PC-3 (cell line): ENCODE measurements around the gene TNNT2. TPM values are rescaled to one million over a fixed set of nuclear protein-coding genes. Genes with fewer than 3 reads are reported as not detected.

Experiments
- ATAC-seq: fragments of 200-7000 bp; cut with Tn5 transposase; 2 replicates; pipeline ENCODE4 v1.9.1; 2020; ENCODE audit warnings: mild to moderate bottlenecking, moderate library complexity
- BruUV-seq: library from RNA; stranded (reverse); fragments of 400-500 nt; replicated peaks from 2 replicates; lab custom pipeline; 2021; lab: Mats Ljungman, UMichigan
- CTCF ChIA-PET: fragments of 300-600 bp; sonication (Branson Sonifier 250); formaldehyde crosslinking; loops from one replicate; lab custom pipeline; 2022; ENCODE audit warnings: antibody characterized with exemption; lab: Charles Lee
- POLR2A ChIA-PET: fragments of 300-600 bp; sonication (Branson Sonifier 250); formaldehyde crosslinking; loops from one replicate; lab custom pipeline; 2022; ENCODE audit warnings: antibody characterized with exemption; ENCODE audit not compliant: unreplicated experiment; lab: Charles Lee
- DNase-seq: peaks from one replicate; pipeline ENCODE4 v3.0.0-alpha.2; 2015
- H2AFZ ChIP-seq: fragments of 300-600 bp; sonication (generic); 2 replicates; pipeline ENCODE4 v1.6.0; 2016; ENCODE audit warnings: antibody characterized with exemption, low read length
- H3F3A ChIP-seq: fragments of 300-600 bp; sonication (generic); one replicate; pipeline ENCODE4 v1.6.0; 2017; ENCODE audit warnings: antibody characterized with exemption, low read length, control low read depth, mild to moderate bottlenecking; ENCODE audit not compliant: unreplicated experiment
- H3K27ac ChIP-seq: fragments of 300-600 bp; sonication (generic); 2 replicates; pipeline ENCODE4 v1.5.1; 2016; ENCODE audit warnings: mild to moderate bottlenecking, low read length
- H3K27me3 ChIP-seq: fragments of 300-600 bp; sonication (generic); 2 replicates; pipeline ENCODE4 v1.6.1; 2016; ENCODE audit warnings: low read length, mixed read lengths
- H3K36me3 ChIP-seq: fragments of 300-600 bp; sonication (generic); 2 replicates; pipeline ENCODE4 v1.6.1; 2016; ENCODE audit warnings: low read depth, mixed run types, low read length, mixed read lengths
- H3K4me1 ChIP-seq: fragments of 300-600 bp; sonication (generic); 2 replicates; pipeline ENCODE4 v1.5.1; 2016; ENCODE audit warnings: low read length; ENCODE audit not compliant: insufficient read depth
- H3K4me2 ChIP-seq: fragments of 300-600 bp; sonication (generic); 2 replicates; pipeline ENCODE4 v1.6.0; 2016; ENCODE audit warnings: low read length
- H3K4me3 ChIP-seq: fragments of 300-600 bp; sonication (generic); 2 replicates; pipeline ENCODE4 v1.5.1; 2016; ENCODE audit warnings: mild to moderate bottlenecking, low read length, mixed read lengths
- H3K79me2 ChIP-seq: fragments of 300-600 bp; sonication (generic); 2 replicates; pipeline ENCODE4 v1.6.1; 2017; ENCODE audit warnings: low read length, mixed read lengths
- H3K9ac ChIP-seq: fragments of 300-600 bp; sonication (generic); 2 replicates; pipeline ENCODE4 v1.6.0; 2016; ENCODE audit warnings: mild to moderate bottlenecking, low read length
- H3K9me2 ChIP-seq: fragments of 300-600 bp; sonication (generic); replicated peaks from 2 replicates; pipeline ENCODE4 v1.6.1; 2016; ENCODE audit warnings: mixed run types, low read length, mixed read lengths
- H3K9me3 ChIP-seq: fragments of 300-600 bp; sonication (generic); 2 replicates; pipeline ENCODE4 v1.6.1; 2016; ENCODE audit warnings: low read length, mixed read lengths
- H4K20me1 ChIP-seq: fragments of 300-600 bp; sonication (generic); 2 replicates; pipeline ENCODE4 v1.6.1; 2016; ENCODE audit warnings: low read length, mixed read lengths
- EZH2 ChIP-seq: fragments of 300-600 bp; sonication (generic); IDR thresholded peaks from one replicate; pipeline ENCODE4 v1.6.1; 2017; ENCODE audit warnings: antibody characterized with exemption, mild to moderate bottlenecking, low read length; ENCODE audit not compliant: unreplicated experiment
- EZH2phosphoT487 ChIP-seq: fragments of 300-600 bp; sonication (generic); IDR thresholded peaks from 2 replicates; pipeline ENCODE4 v1.6.1; 2018; ENCODE audit warnings: mild to moderate bottlenecking, antibody characterized with exemption, low read length, borderline replicate concordance
- intact Hi-C: fragments of 100-400 bp; cut with micrococcal nuclease; formaldehyde crosslinking; loops from 2 replicates; pipeline ENCODE4 v1.9.0; 2023
- total RNA-seq: library from RNA; depleted of rRNA; stranded (reverse); fragments of >200 nt; gene quantifications from 2 replicates; pipeline ENCODE4 v1.2.3, GENCODE V29; 2014
- TF ChIP-seq, protein P1 (sequence below): fragments of 300-600 bp; sonication (generic); conservative IDR thresholded peaks from 2 replicates; pipeline ENCODE4 v1.5.1; 2017; ENCODE audit warnings: antibody characterized with exemption, low read depth, mild to moderate bottlenecking, low read length

TNNT2 gene
- total RNA-seq, 1 experiment from 2014 or later: 1.1 TPM

DNA sequence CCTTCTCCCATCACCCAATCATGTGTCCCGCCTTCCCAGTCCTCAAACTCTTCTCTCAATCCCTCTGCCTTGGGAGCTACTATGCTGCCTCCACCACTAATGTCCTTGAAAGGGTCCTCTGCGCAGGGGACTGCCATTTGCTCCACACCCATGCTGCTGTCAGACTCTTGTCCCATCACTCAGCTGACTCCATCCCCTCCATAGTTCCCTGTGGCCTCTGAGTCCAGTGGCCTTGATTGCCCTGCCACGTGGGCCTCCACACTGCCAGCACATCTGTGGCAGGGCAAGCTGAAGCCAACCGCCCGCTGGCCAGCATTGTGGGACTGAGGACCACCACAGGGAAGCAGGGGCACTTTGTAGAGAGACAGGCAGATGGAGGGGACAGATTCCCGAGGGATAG, 1.3 kb upstream of the TNNT2 start:
- Histone ChIP-seq H3K27ac (no peak overlapping the region), H3K4me1 (peaks cover 12% of the 10 kb centered on the region), H3K36me3 (peaks cover 14% of the 10 kb centered on the region), H3K4me3 (no peak overlapping the region), H3K79me2 (no peaks in the 10 kb centered on the region), H2AFZ (no peak overlapping the region), H3K9ac (no peak overlapping the region), H3K4me2 (no peak overlapping the region), H3K27me3 (peaks cover 22% of the 10 kb centered on the region), H3K9me2 (no peaks in the 10 kb centered on the region), H3K9me3 (no peaks in the 10 kb centered on the region), H3F3A (no peaks in the 10 kb centered on the region), H4K20me1 (no peaks in the 10 kb centered on the region)
- ChIA-PET CTCF (no interaction called here), POLR2A (no interaction called here)
- no TSS peak for BruUV-seq
- TF ChIP-seq EZH2phosphoT487: no peak
- TF ChIP-seq, protein P1, sequence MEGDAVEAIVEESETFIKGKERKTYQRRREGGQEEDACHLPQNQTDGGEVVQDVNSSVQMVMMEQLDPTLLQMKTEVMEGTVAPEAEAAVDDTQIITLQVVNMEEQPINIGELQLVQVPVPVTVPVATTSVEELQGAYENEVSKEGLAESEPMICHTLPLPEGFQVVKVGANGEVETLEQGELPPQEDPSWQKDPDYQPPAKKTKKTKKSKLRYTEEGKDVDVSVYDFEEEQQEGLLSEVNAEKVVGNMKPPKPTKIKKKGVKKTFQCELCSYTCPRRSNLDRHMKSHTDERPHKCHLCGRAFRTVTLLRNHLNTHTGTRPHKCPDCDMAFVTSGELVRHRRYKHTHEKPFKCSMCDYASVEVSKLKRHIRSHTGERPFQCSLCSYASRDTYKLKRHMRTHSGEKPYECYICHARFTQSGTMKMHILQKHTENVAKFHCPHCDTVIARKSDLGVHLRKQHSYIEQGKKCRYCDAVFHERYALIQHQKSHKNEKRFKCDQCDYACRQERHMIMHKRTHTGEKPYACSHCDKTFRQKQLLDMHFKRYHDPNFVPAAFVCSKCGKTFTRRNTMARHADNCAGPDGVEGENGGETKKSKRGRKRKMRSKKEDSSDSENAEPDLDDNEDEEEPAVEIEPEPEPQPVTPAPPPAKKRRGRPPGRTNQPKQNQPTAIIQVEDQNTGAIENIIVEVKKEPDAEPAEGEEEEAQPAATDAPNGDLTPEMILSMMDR: no peak
- no peak for TF ChIP-seq EZH2
- DNase-seq (no peak), ATAC-seq (no peak)
- intact Hi-C loops: no loop called here

DNA sequence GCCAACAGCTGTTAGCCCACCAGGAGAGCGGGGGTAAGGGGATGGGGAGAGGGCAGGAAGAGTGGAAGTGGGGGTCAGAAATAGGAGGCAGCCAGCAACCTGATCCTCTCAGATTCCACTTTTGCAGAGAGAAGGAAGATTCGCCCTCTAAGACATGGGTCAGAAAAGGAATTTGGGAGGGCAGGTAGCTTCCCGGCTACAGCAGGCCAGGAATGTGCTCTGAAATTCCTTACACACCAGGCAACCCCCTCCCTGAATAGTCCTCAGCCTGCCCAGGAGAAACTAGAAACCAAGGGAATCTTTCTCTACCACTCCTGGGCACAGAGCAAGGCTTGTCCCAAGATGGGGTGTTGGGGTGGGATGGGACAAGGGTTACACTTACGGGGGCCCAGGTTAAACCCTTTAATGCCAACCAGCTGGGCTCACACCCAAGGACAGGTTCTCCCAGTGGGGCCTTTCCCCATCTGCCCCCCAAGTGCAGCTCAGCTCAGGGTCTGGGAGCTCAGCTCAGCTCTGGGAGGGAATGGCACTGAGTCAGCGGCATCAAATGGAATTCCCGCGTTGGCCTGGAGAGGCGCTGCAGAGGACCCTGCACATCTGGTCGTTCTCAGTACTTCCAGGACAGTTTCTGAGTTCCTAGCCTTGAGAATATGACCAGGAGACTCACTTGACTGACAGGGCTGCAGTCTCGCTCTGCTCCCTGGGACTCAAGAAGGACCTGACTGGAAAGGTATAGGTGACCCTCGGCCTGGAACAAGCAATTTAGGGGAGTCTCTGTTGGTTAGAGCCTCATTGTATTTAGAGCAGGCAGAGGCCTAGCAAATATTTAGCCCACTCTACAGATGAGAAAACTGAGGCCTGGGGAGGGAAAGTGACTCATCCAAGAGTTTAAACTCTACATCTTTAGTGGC, 761 bp downstream of the TNNT2 start:
- BruUV-seq: no TSS peak
- H3K36me3 ChIP-seq: no peaks in the 10 kb centered on the region; the same call in 1 of the 2 replicates
- H3K27me3 ChIP-seq: peaks cover 42% of the 10 kb centered on the region
- no peaks in the 10 kb centered on the region for H3K9me2 ChIP-seq
- H3K27ac ChIP-seq: no peak overlapping the region
- no peaks in the 10 kb centered on the region for H3F3A ChIP-seq
- no peaks in the 10 kb centered on the region for H3K79me2 ChIP-seq
- ATAC-seq (peak; percentile 1; the same call in 1 of the 2 replicates), DNase-seq (peak; percentile 76)
- intact Hi-C loops: no loop called here
- H3K9ac ChIP-seq: no peak overlapping the region
- CTCF ChIA-PET: interaction anchor here (0.6 to 0.7 kb wide), 2 partner anchors 20 to 87 kb away, joined by 3 read pairs; no protein-coding TSS in a partner anchor
- TF ChIP-seq, protein P1: peak; percentile 87
- no peak for TF ChIP-seq EZH2
- H3K4me2 ChIP-seq: no peak overlapping the region
- H2AFZ ChIP-seq: no peak overlapping the region
- H3K4me1 ChIP-seq: peaks cover 6% of the 10 kb centered on the region
- no peaks in the 10 kb centered on the region for H4K20me1 ChIP-seq
- POLR2A ChIA-PET: no interaction called here
- H3K4me3 ChIP-seq: no peak overlapping the region
- no peaks in the 10 kb centered on the region for H3K9me3 ChIP-seq

DNA sequence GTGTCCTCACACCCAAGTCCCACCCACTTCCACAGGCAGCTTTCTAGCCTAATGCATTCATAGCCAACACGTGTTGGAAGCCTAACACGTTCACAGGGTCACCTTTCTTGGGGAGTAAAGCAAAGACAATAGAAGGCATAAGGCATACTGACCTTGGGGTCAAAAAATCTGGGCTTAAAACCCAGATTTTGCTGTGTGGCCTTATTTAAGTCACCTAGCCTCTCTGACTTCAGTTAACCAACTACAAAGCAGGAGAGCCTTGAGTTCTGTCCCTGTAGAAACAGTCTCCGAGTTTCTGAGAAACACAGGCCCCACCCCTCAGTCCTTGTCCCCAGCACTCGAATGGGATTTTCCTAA, 1.4 kb downstream of the TNNT2 start:
- Histone ChIP-seq H3F3A (no peaks in the 10 kb centered on the region), H3K9ac (no peak overlapping the region)

More for the DNA sequence above, 1.4 kb downstream of the TNNT2 start:
- H3K27me3 ChIP-seq: peaks cover 49% of the 10 kb centered on the region
- H4K20me1 ChIP-seq: no peaks in the 10 kb centered on the region
- ATAC-seq (no peak), DNase-seq (no peak)
- no peaks in the 10 kb centered on the region for H3K36me3 ChIP-seq
- H3K4me1 ChIP-seq: peaks cover 6% of the 10 kb centered on the region
- no peak overlapping the region for H3K4me3 ChIP-seq
- no peak overlapping the region for H2AFZ ChIP-seq
- no peak overlapping the region for H3K27ac ChIP-seq
- H3K9me2 ChIP-seq: no peaks in the 10 kb centered on the region
- no peak overlapping the region for H3K4me2 ChIP-seq
- no peak for TF ChIP-seq EZH2
- TF ChIP-seq, protein P1: no peak
- TF ChIP-seq EZH2phosphoT487: no peak
- no peaks in the 10 kb centered on the region for H3K79me2 ChIP-seq
- CTCF ChIA-PET: no interaction called here
- no TSS peak for BruUV-seq
- intact Hi-C loops: no loop called here
- no peaks in the 10 kb centered on the region for H3K9me3 ChIP-seq
- POLR2A ChIA-PET: no interaction called here
